SK-N-SH treated with all-trans-retinoic acid at 6 μM for 48 hours (cell line): ENCODE results near the gene SFXN5.

ENCODE experiments used
- ATAC-seq: fragments of 200-7000 bp; cut with Tn5 transposase; 3 replicates; pipeline ENCODE4 v1.9.1; 2020; ENCODE audit warnings: mild to moderate bottlenecking, moderate library complexity
- ARNTL ChIP-seq: fragments of 450-650 bp; formaldehyde crosslinking; IDR thresholded peaks from 2 replicates; pipeline ENCODE4 v1.5.0; 2020; ENCODE audit warnings: low read depth, mild to moderate bottlenecking, moderate library complexity, borderline replicate concordance
- CSDC2 ChIP-seq: fragments of 250-450 bp; sonication (Bioruptor Pico); IDR thresholded peaks from 2 replicates; pipeline ENCODE4 v1.5.0; 2020; ENCODE audit warnings: mild to moderate bottlenecking, moderate library complexity
- ESRRG ChIP-seq: fragments of 250-450 bp; sonication (Bioruptor Pico); IDR thresholded peaks from 2 replicates; pipeline ENCODE4 v1.6.1; 2021; ENCODE audit warnings: mild to moderate bottlenecking
- GLIS3 ChIP-seq: fragments of 250-450 bp; sonication (Bioruptor Pico); IDR thresholded peaks from 2 replicates; pipeline ENCODE4 v1.5.0; 2020; ENCODE audit warnings: mild to moderate bottlenecking, moderate library complexity
- ISL1 ChIP-seq: fragments of 250-450 bp; sonication (Bioruptor Pico); IDR thresholded peaks from 2 replicates; pipeline ENCODE4 v2.1.2; 2022; ENCODE audit warnings: mild to moderate bottlenecking, moderate library complexity
- POU6F1 ChIP-seq: fragments of 250-450 bp; sonication (Bioruptor Pico); IDR thresholded peaks from 2 replicates; pipeline ENCODE4 v1.8.0; 2021; ENCODE audit warnings: low read depth, mild to moderate bottlenecking, moderate library complexity, borderline replicate concordance
- PPARA ChIP-seq: fragments of 250-450 bp; sonication (Bioruptor Pico); IDR thresholded peaks from 2 replicates; pipeline ENCODE4 v1.5.0; 2020; ENCODE audit warnings: mild to moderate bottlenecking, borderline replicate concordance
- RARB ChIP-seq: fragments of 250-450 bp; sonication (Bioruptor Pico); IDR thresholded peaks from 2 replicates; pipeline ENCODE4 v1.8.0; 2021; ENCODE audit warnings: mild to moderate bottlenecking, moderate library complexity
- TCF4 ChIP-seq: fragments of 250-450 bp; sonication (Bioruptor Pico); IDR thresholded peaks from 2 replicates; pipeline ENCODE4 v1.8.0; 2021; ENCODE audit warnings: mild to moderate bottlenecking, moderate library complexity, borderline replicate concordance
- TOX ChIP-seq: fragments of 250-450 bp; sonication (Bioruptor Pico); IDR thresholded peaks from 2 replicates; pipeline ENCODE4 v1.8.0; 2021; ENCODE audit warnings: mild to moderate bottlenecking, moderate library complexity, borderline replicate concordance
- ZC3H10 ChIP-seq: fragments of 250-450 bp; sonication (Bioruptor Pico); IDR thresholded peaks from 2 replicates; pipeline ENCODE4 v1.5.1; 2021; ENCODE audit warnings: mild to moderate bottlenecking, moderate library complexity
- ZFP3 ChIP-seq: fragments of 250-450 bp; sonication (Bioruptor Pico); IDR thresholded peaks from 2 replicates; pipeline ENCODE4 v1.5.0; 2020; ENCODE audit warnings: mild to moderate bottlenecking, moderate library complexity
- ZFP30 ChIP-seq: fragments of 450-650 bp; formaldehyde crosslinking; IDR thresholded peaks from 2 replicates; pipeline ENCODE4 v1.5.0; 2022; ENCODE audit warnings: mild to moderate bottlenecking, moderate library complexity
- ZNF565 ChIP-seq: fragments of 450-650 bp; formaldehyde crosslinking; conservative IDR thresholded peaks from 2 replicates; pipeline ENCODE4 v1.5.0; 2020; ENCODE audit warnings: low read depth, mild to moderate bottlenecking, moderate library complexity
- ZNF70 ChIP-seq: fragments of 450-650 bp; formaldehyde crosslinking; IDR thresholded peaks from 2 replicates; pipeline ENCODE4 v1.5.0; 2020; ENCODE audit warnings: mild to moderate bottlenecking, moderate library complexity
- ZNF8 ChIP-seq: fragments of 450-650 bp; formaldehyde crosslinking; IDR thresholded peaks from 2 replicates; pipeline ENCODE4 v1.5.0; 2020; ENCODE audit warnings: mild to moderate bottlenecking, moderate library complexity
- TF ChIP-seq, protein P1 (sequence below): fragments of 250-450 bp; sonication (Bioruptor Pico); IDR thresholded peaks from 2 replicates; pipeline ENCODE4 v1.8.0; 2020; ENCODE audit warnings: mild to moderate bottlenecking, moderate library complexity, borderline replicate concordance
- TF ChIP-seq, protein P2 (sequence below): fragments of 250-450 bp; sonication (Bioruptor Pico); IDR thresholded peaks from 2 replicates; pipeline ENCODE4 v1.5.1; 2021; ENCODE audit warnings: mild to moderate bottlenecking, moderate library complexity
- TF ChIP-seq, protein P3 (sequence below): fragments of 250-450 bp; sonication (Bioruptor Pico); IDR thresholded peaks from 2 replicates; pipeline ENCODE4 v1.5.0; 2020; ENCODE audit warnings: mild to moderate bottlenecking, moderate library complexity
- TF ChIP-seq, protein P4 (sequence below): fragments of 250-450 bp; sonication (Bioruptor Pico); IDR thresholded peaks from 2 replicates; pipeline ENCODE4 v1.5.1; 2020; ENCODE audit warnings: low read depth, mild to moderate bottlenecking, moderate library complexity

SFXN5 gene

GRCh38 chr2:73000808-73001570 is 70.5 kb downstream of the SFXN5 start (continued):
- TF ChIP-seq, protein P1, sequence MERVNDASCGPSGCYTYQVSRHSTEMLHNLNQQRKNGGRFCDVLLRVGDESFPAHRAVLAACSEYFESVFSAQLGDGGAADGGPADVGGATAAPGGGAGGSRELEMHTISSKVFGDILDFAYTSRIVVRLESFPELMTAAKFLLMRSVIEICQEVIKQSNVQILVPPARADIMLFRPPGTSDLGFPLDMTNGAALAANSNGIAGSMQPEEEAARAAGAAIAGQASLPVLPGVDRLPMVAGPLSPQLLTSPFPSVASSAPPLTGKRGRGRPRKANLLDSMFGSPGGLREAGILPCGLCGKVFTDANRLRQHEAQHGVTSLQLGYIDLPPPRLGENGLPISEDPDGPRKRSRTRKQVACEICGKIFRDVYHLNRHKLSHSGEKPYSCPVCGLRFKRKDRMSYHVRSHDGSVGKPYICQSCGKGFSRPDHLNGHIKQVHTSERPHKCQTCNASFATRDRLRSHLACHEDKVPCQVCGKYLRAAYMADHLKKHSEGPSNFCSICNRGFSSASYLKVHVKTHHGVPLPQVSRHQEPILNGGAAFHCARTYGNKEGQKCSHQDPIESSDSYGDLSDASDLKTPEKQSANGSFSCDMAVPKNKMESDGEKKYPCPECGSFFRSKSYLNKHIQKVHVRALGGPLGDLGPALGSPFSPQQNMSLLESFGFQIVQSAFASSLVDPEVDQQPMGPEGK (CRISPR knock-in tag), result no peak
- TF ChIP-seq ZFP30 (CRISPR knock-in tag), result no peak
- no peak for TF ChIP-seq ESRRG (CRISPR knock-in tag)
- no peak for TF ChIP-seq ZNF565 (CRISPR knock-in tag)
- TF ChIP-seq GLIS3, result no peak
- no peak for TF ChIP-seq TCF4 (CRISPR knock-in tag)
- TF ChIP-seq, protein P2, sequence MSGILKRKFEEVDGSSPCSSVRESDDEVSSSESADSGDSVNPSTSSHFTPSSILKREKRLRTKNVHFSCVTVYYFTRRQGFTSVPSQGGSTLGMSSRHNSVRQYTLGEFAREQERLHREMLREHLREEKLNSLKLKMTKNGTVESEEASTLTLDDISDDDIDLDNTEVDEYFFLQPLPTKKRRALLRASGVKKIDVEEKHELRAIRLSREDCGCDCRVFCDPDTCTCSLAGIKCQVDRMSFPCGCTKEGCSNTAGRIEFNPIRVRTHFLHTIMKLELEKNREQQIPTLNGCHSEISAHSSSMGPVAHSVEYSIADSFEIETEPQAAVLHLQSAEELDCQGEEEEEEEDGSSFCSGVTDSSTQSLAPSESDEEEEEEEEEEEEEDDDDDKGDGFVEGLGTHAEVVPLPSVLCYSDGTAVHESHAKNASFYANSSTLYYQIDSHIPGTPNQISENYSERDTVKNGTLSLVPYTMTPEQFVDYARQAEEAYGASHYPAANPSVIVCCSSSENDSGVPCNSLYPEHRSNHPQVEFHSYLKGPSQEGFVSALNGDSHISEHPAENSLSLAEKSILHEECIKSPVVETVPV, result no peak

- ATAC-seq, result no peak; the same call in 2 of the 3 replicates
- TF ChIP-seq GLIS3 (no peak), ZC3H10 (CRISPR knock-in tag) (no peak), ZNF70 (CRISPR knock-in tag) (no peak), ISL1 (CRISPR knock-in tag) (no peak), ARNTL (no peak), ZNF565 (CRISPR knock-in tag) (no peak)
- TF ChIP-seq, protein P3, sequence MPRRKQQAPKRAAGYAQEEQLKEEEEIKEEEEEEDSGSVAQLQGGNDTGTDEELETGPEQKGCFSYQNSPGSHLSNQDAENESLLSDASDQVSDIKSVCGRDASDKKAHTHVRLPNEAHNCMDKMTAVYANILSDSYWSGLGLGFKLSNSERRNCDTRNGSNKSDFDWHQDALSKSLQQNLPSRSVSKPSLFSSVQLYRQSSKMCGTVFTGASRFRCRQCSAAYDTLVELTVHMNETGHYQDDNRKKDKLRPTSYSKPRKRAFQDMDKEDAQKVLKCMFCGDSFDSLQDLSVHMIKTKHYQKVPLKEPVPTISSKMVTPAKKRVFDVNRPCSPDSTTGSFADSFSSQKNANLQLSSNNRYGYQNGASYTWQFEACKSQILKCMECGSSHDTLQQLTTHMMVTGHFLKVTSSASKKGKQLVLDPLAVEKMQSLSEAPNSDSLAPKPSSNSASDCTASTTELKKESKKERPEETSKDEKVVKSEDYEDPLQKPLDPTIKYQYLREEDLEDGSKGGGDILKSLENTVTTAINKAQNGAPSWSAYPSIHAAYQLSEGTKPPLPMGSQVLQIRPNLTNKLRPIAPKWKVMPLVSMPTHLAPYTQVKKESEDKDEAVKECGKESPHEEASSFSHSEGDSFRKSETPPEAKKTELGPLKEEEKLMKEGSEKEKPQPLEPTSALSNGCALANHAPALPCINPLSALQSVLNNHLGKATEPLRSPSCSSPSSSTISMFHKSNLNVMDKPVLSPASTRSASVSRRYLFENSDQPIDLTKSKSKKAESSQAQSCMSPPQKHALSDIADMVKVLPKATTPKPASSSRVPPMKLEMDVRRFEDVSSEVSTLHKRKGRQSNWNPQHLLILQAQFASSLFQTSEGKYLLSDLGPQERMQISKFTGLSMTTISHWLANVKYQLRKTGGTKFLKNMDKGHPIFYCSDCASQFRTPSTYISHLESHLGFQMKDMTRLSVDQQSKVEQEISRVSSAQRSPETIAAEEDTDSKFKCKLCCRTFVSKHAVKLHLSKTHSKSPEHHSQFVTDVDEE (CRISPR knock-in tag), result no peak
- TF ChIP-seq, protein P2, result no peak
Measured at GRCh38 chr2:72999729-73000725, 71.5 kb downstream of the SFXN5 start.

DNA sequence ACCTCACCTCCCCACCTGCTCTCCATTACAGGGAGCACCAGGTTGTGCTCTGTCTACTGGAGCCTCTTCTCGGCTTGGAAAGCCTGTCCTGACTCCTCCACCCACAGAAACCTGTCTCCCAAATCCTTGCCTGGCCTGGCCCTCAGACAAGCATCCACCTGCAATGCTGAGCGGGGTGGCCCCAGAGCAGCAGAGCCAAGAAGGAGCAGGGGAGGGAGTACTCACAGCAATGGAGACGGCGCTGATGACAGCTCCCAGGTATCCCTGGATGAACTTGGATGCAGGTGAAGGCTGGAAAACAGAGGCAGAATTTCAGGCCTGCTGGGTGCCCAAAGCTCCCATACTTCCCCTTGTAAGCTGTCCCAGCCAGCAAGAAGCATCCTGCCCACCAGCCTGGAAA is 72.8 kb downstream of the SFXN5 start:
- no peak for ATAC-seq
- TF ChIP-seq ZC3H10 (CRISPR knock-in tag) (no peak), RARB (CRISPR knock-in tag) (no peak), PPARA (no peak), TOX (no peak)

DNA sequence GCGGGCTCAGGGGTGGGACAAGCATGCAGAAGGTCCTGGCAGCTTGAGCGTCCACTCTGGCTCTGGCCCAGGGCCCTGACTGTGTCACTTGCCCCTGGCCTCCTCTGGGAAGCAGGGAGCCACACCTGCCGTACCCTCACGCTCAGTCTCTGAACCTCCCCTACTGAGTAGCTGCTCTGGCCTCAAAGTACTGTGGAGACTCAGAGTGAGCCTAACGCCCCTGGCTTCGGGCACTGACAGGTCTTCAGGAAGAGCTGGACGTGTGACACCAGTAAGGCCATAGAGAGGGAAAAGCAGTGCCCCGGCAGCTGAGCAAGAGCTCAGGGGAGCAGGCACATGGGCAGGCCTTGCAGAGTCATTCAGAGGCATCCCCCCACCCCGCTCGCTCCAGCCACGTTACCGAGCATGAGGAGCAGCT is 73.3 kb downstream of the SFXN5 start:
- no peak for ATAC-seq
- TF ChIP-seq, protein P3 (CRISPR knock-in tag), result no peak
- no peak for TF ChIP-seq CSDC2
- TF ChIP-seq GLIS3, result no peak
- no peak for TF ChIP-seq ZFP3 (CRISPR knock-in tag)
- TF ChIP-seq ESRRG (CRISPR knock-in tag), result no peak
- no peak for TF ChIP-seq ISL1 (CRISPR knock-in tag)
- no peak for TF ChIP-seq ZC3H10 (CRISPR knock-in tag)
- no peak for TF ChIP-seq TOX
- TF ChIP-seq, protein P4, sequence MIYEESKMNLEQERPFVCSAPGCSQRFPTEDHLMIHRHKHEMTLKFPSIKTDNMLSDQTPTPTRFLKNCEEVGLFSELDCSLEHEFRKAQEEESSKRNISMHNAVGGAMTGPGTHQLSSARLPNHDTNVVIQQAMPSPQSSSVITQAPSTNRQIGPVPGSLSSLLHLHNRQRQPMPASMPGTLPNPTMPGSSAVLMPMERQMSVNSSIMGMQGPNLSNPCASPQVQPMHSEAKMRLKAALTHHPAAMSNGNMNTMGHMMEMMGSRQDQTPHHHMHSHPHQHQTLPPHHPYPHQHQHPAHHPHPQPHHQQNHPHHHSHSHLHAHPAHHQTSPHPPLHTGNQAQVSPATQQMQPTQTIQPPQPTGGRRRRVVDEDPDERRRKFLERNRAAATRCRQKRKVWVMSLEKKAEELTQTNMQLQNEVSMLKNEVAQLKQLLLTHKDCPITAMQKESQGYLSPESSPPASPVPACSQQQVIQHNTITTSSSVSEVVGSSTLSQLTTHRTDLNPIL, result no peak
- TF ChIP-seq TCF4 (CRISPR knock-in tag), result no peak
- TF ChIP-seq POU6F1 (CRISPR knock-in tag), result no peak
- no peak for TF ChIP-seq ZNF8 (CRISPR knock-in tag)
